ENCODE results near the gene ZNF398. TPM values are rescaled to one million over a fixed set of nuclear protein-coding genes. Genes with fewer than 3 reads are reported as not detected.

The ZNF398 gene
- total RNA-seq, 1 donor from 2014 or later = 14.2 TPM

- Histone ChIP-seq H3K27me3 (ENCODE audit: control insufficient read depth, insufficient read depth, low read length) (no peaks in the 10 kb centered on the region), H3K4me3 (ENCODE audit: low read depth, low read length) (peak overlapping the region; percentile 93), H3K36me3 (ENCODE audit: control insufficient read depth, insufficient read depth, low read length) (peaks cover 7% of the 10 kb centered on the region)
- no peak for DNase-seq (ENCODE audit: low read depth)
- TF ChIP-seq CTCF (IDR thresholded peaks at IDR 0.05; ENCODE audit: insufficient read depth, low read length, poor library complexity, severe bottlenecking) = no peak
These were observed 49.0 kb downstream of the ZNF398 start for GRCh38 chr7:149196151-149196704.

DNA sequence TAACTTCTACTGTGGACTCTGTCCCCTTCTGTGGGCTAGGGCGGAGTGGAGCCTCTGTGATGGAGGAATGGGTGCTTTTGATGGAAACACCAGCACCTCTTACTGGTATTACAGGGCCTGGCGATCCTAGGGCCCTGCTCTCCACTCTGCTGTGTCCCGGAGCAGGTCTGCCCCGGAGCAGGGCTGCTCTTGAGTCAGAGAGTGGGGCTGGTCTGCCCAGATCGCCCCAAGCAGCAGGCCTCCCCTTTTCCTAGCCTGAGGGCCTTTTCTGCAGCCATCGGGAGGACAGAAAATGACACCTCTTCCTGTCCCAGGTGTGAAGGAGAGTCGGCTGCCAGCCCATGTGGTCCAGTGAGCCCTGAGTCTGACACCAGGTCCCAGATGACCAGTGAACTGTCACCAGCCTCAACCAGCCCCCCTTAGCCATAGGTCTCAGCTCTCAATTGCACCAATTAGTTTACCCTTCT, 49.5 kb downstream of the ZNF398 start:
- Histone ChIP-seq H3K4me3 (ENCODE audit: low read depth, low read length) (peak overlapping the region; percentile 93), H3K36me3 (ENCODE audit: control insufficient read depth, insufficient read depth, low read length) (peaks cover 7% of the 10 kb centered on the region), H3K27me3 (ENCODE audit: control insufficient read depth, insufficient read depth, low read length) (no peaks in the 10 kb centered on the region)
- no peak for DNase-seq (ENCODE audit: low read depth)
- TF ChIP-seq CTCF (IDR thresholded peaks at IDR 0.05; ENCODE audit: insufficient read depth, low read length, poor library complexity, severe bottlenecking) = no peak

DNA sequence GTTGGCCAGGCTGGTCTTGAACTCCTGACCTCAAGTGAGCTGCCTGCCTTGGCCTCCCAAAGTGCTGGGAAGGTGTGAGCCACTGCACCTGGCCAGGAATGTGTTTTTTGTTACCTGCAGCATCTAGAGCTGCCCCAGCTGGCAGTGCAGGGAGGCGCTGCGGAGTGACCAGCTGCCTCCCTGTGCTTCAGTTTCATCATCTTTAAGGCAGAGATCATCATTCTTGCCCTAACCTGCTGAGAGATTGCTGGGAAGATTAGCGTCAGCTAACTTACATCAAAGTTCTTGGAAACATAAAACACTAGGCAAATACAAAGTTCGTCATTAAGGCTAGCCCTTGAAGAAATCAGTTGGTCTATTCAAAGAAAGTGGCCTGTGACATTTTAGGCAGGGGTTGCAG, 50.4 kb downstream of the ZNF398 start:
- DNase-seq (ENCODE audit: low read depth) = no peak
- no peak for TF ChIP-seq CTCF (IDR thresholded peaks at IDR 0.05; ENCODE audit: insufficient read depth, low read length, poor library complexity, severe bottlenecking)
- Histone ChIP-seq H3K27me3 (ENCODE audit: control insufficient read depth, insufficient read depth, low read length) (no peaks in the 10 kb centered on the region), H3K36me3 (ENCODE audit: control insufficient read depth, insufficient read depth, low read length) (peaks cover 7% of the 10 kb centered on the region), H3K4me3 (ENCODE audit: low read depth, low read length) (no peak overlapping the region)

- TF ChIP-seq CTCF (IDR thresholded peaks at IDR 0.05; ENCODE audit: insufficient read depth, low read length, poor library complexity, severe bottlenecking) = no peak
- H3K27me3 ChIP-seq (ENCODE audit: control insufficient read depth, insufficient read depth, low read length) = no peaks in the 10 kb centered on the region
- no peak for DNase-seq (ENCODE audit: low read depth)
- H3K4me3 ChIP-seq (ENCODE audit: low read depth, low read length) = no peak overlapping the region
- peaks cover 10% of the 10 kb centered on the region for H3K36me3 ChIP-seq (ENCODE audit: control insufficient read depth, insufficient read depth, low read length)
These were observed 51.0 kb downstream of the ZNF398 start for GRCh38 chr7:149198161-149198816.

GRCh38 chr7:149199234-149199995, 52.2 kb downstream of the ZNF398 start:
- no peak for DNase-seq (ENCODE audit: low read depth)
- H3K4me3 ChIP-seq (ENCODE audit: low read depth, low read length) = no peak overlapping the region
- peaks cover 10% of the 10 kb centered on the region for H3K36me3 ChIP-seq (ENCODE audit: control insufficient read depth, insufficient read depth, low read length)
- no peak for TF ChIP-seq CTCF (IDR thresholded peaks at IDR 0.05; ENCODE audit: insufficient read depth, low read length, poor library complexity, severe bottlenecking)
- H3K27me3 ChIP-seq (ENCODE audit: control insufficient read depth, insufficient read depth, low read length) = no peaks in the 10 kb centered on the region

All from kidney epithelial cell (primary cell).